HEK293 (cell line): ENCODE results near the gene CACNA2D3.

Experiments used
- CTCF ChIA-PET: fragments of 350-600 bp; formaldehyde crosslinking; extraction: SDS; loops from one replicate; lab custom pipeline; 2021; ENCODE audit warnings: antibody characterized with exemption; lab: Yijun Ruan, JAX
- POLR2A ChIA-PET: fragments of 300-600 bp; formaldehyde crosslinking; extraction: SDS; loops from one replicate; lab custom pipeline; 2020; ENCODE audit warnings: antibody characterized with exemption, inconsistent platforms; lab: Yijun Ruan, JAX
- H3K27ac ChIP-seq: fragments of 200-500 bp; sonication (Bioruptor generic); 2 replicates; pipeline ENCODE4 v1.5.1; 2014; ENCODE audit warnings: low read depth, low read length, control low read depth, inconsistent platforms; ENCODE audit errors: extremely low read depth
- H3K36me3 ChIP-seq, 2 experiments: fragments of 200-500 bp in 1 of 2; sonication (Bioruptor generic) in 1 of 2; 1 replicate in 1 of 2; 2 replicates in 1 of 2; pipeline ENCODE4 v1.5.1; 2014 to 2017; ENCODE audit warnings: inconsistent platforms in 2 of 2, low read length in 2 of 2; ENCODE audit not compliant: control insufficient read depth in 2 of 2, insufficient read depth in 1 of 2
- H3K4me1 ChIP-seq: fragments of 200-500 bp; sonication (Bioruptor generic); 2 replicates; pipeline ENCODE4 v1.5.1; 2014; ENCODE audit warnings: mild to moderate bottlenecking, low read length, inconsistent platforms; ENCODE audit not compliant: control insufficient read depth, insufficient read depth
- H3K4me3 ChIP-seq: 2 replicates; pipeline ENCODE4 v1.5.1; 2011; ENCODE audit warnings: low read depth, mild to moderate bottlenecking, control low read depth, low read length, moderate library complexity
- H3K9me3 ChIP-seq: fragments of 200-500 bp; sonication (Bioruptor generic); 2 replicates; pipeline ENCODE4 v1.5.1; 2014; ENCODE audit warnings: low read depth, low read length, inconsistent platforms; ENCODE audit not compliant: control insufficient read depth, insufficient read depth
- AEBP2 ChIP-seq: fragments of 450-650 bp; formaldehyde crosslinking; IDR thresholded peaks from 2 replicates; pipeline ENCODE4 v1.5.1; 2016; ENCODE audit warnings: missing biosample characterization, missing genetic modification characterization, borderline replicate concordance
- CTCF ChIP-seq: fragments of 450-650 bp; formaldehyde crosslinking; IDR thresholded peaks from 2 replicates; pipeline ENCODE4 v1.5.1; 2016; ENCODE audit warnings: missing biosample characterization, missing genetic modification characterization
- GLIS1 ChIP-seq: fragments of 450-650 bp; formaldehyde crosslinking; IDR thresholded peaks from 2 replicates; pipeline ENCODE4 v1.5.1; 2016; ENCODE audit warnings: missing biosample characterization, missing genetic modification characterization
- ZBTB48 ChIP-seq: fragments of 450-650 bp; formaldehyde crosslinking; IDR thresholded peaks from 2 replicates; pipeline ENCODE4 v1.5.1; 2016; ENCODE audit warnings: missing biosample characterization, missing genetic modification characterization
- ZNF114 ChIP-seq: fragments of 450-650 bp; formaldehyde crosslinking; IDR thresholded peaks from 2 replicates; pipeline ENCODE4 v1.5.0; 2017; ENCODE audit warnings: missing biosample characterization, missing genetic modification characterization
- ZNF175 ChIP-seq: fragments of 450-650 bp; formaldehyde crosslinking; IDR thresholded peaks from 2 replicates; pipeline ENCODE4 v1.5.1; 2016; ENCODE audit warnings: missing biosample characterization, missing genetic modification characterization
- ZNF398 ChIP-seq: fragments of 450-650 bp; formaldehyde crosslinking; IDR thresholded peaks from 2 replicates; pipeline ENCODE4 v1.5.1; 2017; ENCODE audit warnings: missing biosample characterization, missing genetic modification characterization
- ZNF518A ChIP-seq: fragments of 450-650 bp; formaldehyde crosslinking; conservative IDR thresholded peaks from 2 replicates; pipeline ENCODE4 v1.5.1; 2016; ENCODE audit warnings: low read depth, missing biosample characterization, missing genetic modification characterization
- ZNF521 ChIP-seq: fragments of 450-650 bp; formaldehyde crosslinking; IDR thresholded peaks from 2 replicates; pipeline ENCODE4 v1.5.1; 2017; ENCODE audit warnings: missing biosample characterization, mild to moderate bottlenecking, missing genetic modification characterization
- ZNF600 ChIP-seq: fragments of 450-650 bp; formaldehyde crosslinking; IDR thresholded peaks from 2 replicates; pipeline ENCODE4 v1.5.1; 2016; ENCODE audit warnings: missing biosample characterization, missing genetic modification characterization
- ZNF623 ChIP-seq: fragments of 450-650 bp; formaldehyde crosslinking; IDR thresholded peaks from 2 replicates; pipeline ENCODE4 v1.5.1; 2016; ENCODE audit warnings: missing biosample characterization, missing genetic modification characterization
- ZNF624 ChIP-seq: fragments of 450-650 bp; formaldehyde crosslinking; IDR thresholded peaks from 2 replicates; pipeline ENCODE4 v1.5.1; 2017; ENCODE audit warnings: missing biosample characterization, missing genetic modification characterization
- ZNF670 ChIP-seq: fragments of 450-650 bp; formaldehyde crosslinking; IDR thresholded peaks from 2 replicates; pipeline ENCODE4 v1.5.1; 2016; ENCODE audit warnings: missing biosample characterization, missing genetic modification characterization, low read depth
- ZNF677 ChIP-seq: fragments of 450-650 bp; IDR thresholded peaks from 2 replicates; pipeline ENCODE4 v1.5.0; 2018; ENCODE audit warnings: missing biosample characterization, mild to moderate bottlenecking, missing genetic modification characterization, moderate library complexity
- ZNF792 ChIP-seq: fragments of 450-650 bp; formaldehyde crosslinking; IDR thresholded peaks from 2 replicates; pipeline ENCODE4 v1.5.1; 2016; ENCODE audit warnings: missing biosample characterization, missing genetic modification characterization
- ZSCAN16 ChIP-seq: fragments of 450-650 bp; formaldehyde crosslinking; IDR thresholded peaks from 2 replicates; pipeline ENCODE4 v1.5.1; 2016; ENCODE audit warnings: missing biosample characterization, missing genetic modification characterization

CACNA2D3 gene

GRCh38 chr3:54212723-54213122 is 90.4 kb downstream of the CACNA2D3 start:
- TF ChIP-seq ZBTB48 (tag by site-specific recombination) (no peak), ZSCAN16 (tag by site-specific recombination) (no peak), ZNF624 (no peak), ZNF677 (tag by site-specific recombination) (peak; percentile 54; the same call in 1 of the 2 replicates)
- ChIA-PET CTCF (no interaction called here), POLR2A (no interaction called here)
- H3K9me3 ChIP-seq, result no peaks in the 10 kb centered on the region
- no peak overlapping the region for H3K4me3 ChIP-seq
- H3K36me3 ChIP-seq, result no peaks in the 10 kb centered on the region
- no peak overlapping the region for H3K27ac ChIP-seq
- H3K4me1 ChIP-seq, result no peaks in the 10 kb centered on the region

GRCh38 chr3:54213907-54214306 is 91.6 kb downstream of the CACNA2D3 start:
- ChIA-PET POLR2A (no interaction called here), CTCF (no interaction called here)
- TF ChIP-seq ZNF521 (tag by site-specific recombination), result no peak
- TF ChIP-seq ZNF623, result no peak
- peak; percentile 25; the same call in 1 of the 2 replicates for TF ChIP-seq GLIS1 (tag by site-specific recombination)
- TF ChIP-seq ZNF398 (tag by site-specific recombination), result no peak

GRCh38 chr3:54214845-54215244 is 92.5 kb downstream of the CACNA2D3 start:
- TF ChIP-seq ZNF518A (tag by site-specific recombination) (no peak), ZNF114 (tag by site-specific recombination) (no peak), ZNF175 (tag by site-specific recombination) (no peak), ZNF792 (no peak), ZNF670 (tag by site-specific recombination) (no peak), ZNF600 (tag by site-specific recombination) (no peak), CTCF (tag by site-specific recombination) (no peak), AEBP2 (tag by site-specific recombination) (no peak)
- Histone ChIP-seq H3K9me3 (no peaks in the 10 kb centered on the region), H3K4me1 (no peaks in the 10 kb centered on the region), H3K27ac (no peak overlapping the region), H3K4me3 (no peak overlapping the region), H3K36me3 (no peaks in the 10 kb centered on the region)
- ChIA-PET POLR2A (no interaction called here), CTCF (no interaction called here)

More at GRCh38 chr3:54213907-54214306, 91.6 kb downstream of the CACNA2D3 start:
- Histone ChIP-seq H3K36me3 (no peaks in the 10 kb centered on the region), H3K9me3 (no peaks in the 10 kb centered on the region), H3K4me1 (no peaks in the 10 kb centered on the region), H3K27ac (no peak overlapping the region), H3K4me3 (no peak overlapping the region)
